GDM1 (cell line): ENCODE data around the gene SLC8A2.

ENCODE experiments used
- DNase-seq: peaks from one replicate; lab custom pipeline; 2025; lab: John Stamatoyannopoulos, UW

SLC8A2 gene

GRCh38 chr19:47471733-47472457 lies at the start of gene SLC8A2:
SLC8A2 (minus strand) TSS chr19:47471893; CDS start chr19:47466403, 5,490 bp downstream.
- peak; percentile 60 for DNase-seq

GRCh38 chr19:47520839-47521238 lies 49.1 kb upstream of the SLC8A2 start:
- DNase-seq: no peak

- DNase-seq: no peak
Measured at GRCh38 chr19:47520343-47520806, 48.7 kb upstream of the SLC8A2 start.

GRCh38 chr19:47518854-47519253 lies 47.2 kb upstream of the SLC8A2 start:
- DNase-seq: no peak

GRCh38 chr19:47518139-47518538 lies 46.4 kb upstream of the SLC8A2 start:
- peak; percentile 89 for DNase-seq

- DNase-seq: peak; percentile 100
Measured at GRCh38 chr19:47514869-47515588, 43.3 kb upstream of the SLC8A2 start, which contains the start of gene NAPA. NAPA (minus strand) TSS chr19:47515063; CDS start chr19:47514940, 123 bp downstream.

- DNase-seq: no peak
Measured at GRCh38 chr19:47514151-47514868, 42.6 kb upstream of the SLC8A2 start.

- DNase-seq: no peak
Measured at GRCh38 chr19:47512948-47513319, 41.2 kb upstream of the SLC8A2 start.

GRCh38 chr19:47512183-47512947 lies 40.7 kb upstream of the SLC8A2 start:
- DNase-seq: no peak

GRCh38 chr19:47511681-47512080 lies 40.0 kb upstream of the SLC8A2 start:
- DNase-seq: no peak

- no peak for DNase-seq
Measured at GRCh38 chr19:47511128-47511517, 39.4 kb upstream of the SLC8A2 start.

GRCh38 chr19:47510516-47511127 lies 38.9 kb upstream of the SLC8A2 start:
- no peak for DNase-seq

- DNase-seq: no peak
Measured at GRCh38 chr19:47509973-47510372, 38.3 kb upstream of the SLC8A2 start.

- no peak for DNase-seq
Measured at GRCh38 chr19:47509170-47509847, 37.6 kb upstream of the SLC8A2 start.

GRCh38 chr19:47508721-47509120 lies 37.0 kb upstream of the SLC8A2 start:
- DNase-seq: no peak

- no peak for DNase-seq
Measured at GRCh38 chr19:47507924-47508553, 36.3 kb upstream of the SLC8A2 start.

GRCh38 chr19:47507012-47507411 lies 35.3 kb upstream of the SLC8A2 start:
- no peak for DNase-seq

- no peak for DNase-seq
Measured at GRCh38 chr19:47506459-47506858, 34.8 kb upstream of the SLC8A2 start.

GRCh38 chr19:47505506-47505905 lies 33.8 kb upstream of the SLC8A2 start:
- DNase-seq: no peak

- DNase-seq: no peak
Measured at GRCh38 chr19:47503826-47504150, 32.1 kb upstream of the SLC8A2 start.
